GM12875 (cell line): Measurements from ENCODE around the gene NCOA1.
"Not testable (repeated sequence)": the region's sequence is repeated elsewhere in the genome, so short reads cannot be mapped to it uniquely, and the experiment has no call there.

Experiments used
- H3K4me3 ChIP-seq: one replicate; pipeline ENCODE4 v1.5.1; 2011; ENCODE audit warnings: low read depth, low read length, control low read depth
- TF ChIP-seq, protein P1 (sequence below): IDR thresholded peaks from 2 replicates; pipeline ENCODE4 v1.5.1; 2011; ENCODE audit warnings: low read depth, mild to moderate bottlenecking, control low read depth, inconsistent platforms, low read length, moderate library complexity, borderline replicate concordance; ENCODE audit not compliant: insufficient read depth

Gene NCOA1

DNA sequence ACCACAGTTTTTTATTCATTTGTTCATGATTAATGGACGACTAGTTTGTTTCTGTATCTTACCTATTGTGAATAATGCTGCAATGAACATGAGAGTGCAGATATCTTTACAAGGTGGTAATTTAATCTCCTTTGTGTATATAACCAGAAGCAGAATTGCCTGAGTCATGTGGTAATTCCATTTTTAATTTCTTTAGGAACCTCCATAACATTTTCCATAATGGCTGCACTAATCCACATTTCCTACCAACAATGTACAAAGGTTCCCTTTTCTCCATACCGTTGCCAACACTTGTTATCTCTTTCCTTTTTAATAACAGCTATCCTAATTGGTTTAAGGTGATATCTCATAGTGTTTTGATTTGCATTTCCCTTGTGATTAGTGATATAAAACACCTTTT lies 36.5 kb downstream of the NCOA1 start:
- no peak overlapping the region for H3K4me3 ChIP-seq
- TF ChIP-seq, protein P1, sequence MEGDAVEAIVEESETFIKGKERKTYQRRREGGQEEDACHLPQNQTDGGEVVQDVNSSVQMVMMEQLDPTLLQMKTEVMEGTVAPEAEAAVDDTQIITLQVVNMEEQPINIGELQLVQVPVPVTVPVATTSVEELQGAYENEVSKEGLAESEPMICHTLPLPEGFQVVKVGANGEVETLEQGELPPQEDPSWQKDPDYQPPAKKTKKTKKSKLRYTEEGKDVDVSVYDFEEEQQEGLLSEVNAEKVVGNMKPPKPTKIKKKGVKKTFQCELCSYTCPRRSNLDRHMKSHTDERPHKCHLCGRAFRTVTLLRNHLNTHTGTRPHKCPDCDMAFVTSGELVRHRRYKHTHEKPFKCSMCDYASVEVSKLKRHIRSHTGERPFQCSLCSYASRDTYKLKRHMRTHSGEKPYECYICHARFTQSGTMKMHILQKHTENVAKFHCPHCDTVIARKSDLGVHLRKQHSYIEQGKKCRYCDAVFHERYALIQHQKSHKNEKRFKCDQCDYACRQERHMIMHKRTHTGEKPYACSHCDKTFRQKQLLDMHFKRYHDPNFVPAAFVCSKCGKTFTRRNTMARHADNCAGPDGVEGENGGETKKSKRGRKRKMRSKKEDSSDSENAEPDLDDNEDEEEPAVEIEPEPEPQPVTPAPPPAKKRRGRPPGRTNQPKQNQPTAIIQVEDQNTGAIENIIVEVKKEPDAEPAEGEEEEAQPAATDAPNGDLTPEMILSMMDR, result no peak

DNA sequence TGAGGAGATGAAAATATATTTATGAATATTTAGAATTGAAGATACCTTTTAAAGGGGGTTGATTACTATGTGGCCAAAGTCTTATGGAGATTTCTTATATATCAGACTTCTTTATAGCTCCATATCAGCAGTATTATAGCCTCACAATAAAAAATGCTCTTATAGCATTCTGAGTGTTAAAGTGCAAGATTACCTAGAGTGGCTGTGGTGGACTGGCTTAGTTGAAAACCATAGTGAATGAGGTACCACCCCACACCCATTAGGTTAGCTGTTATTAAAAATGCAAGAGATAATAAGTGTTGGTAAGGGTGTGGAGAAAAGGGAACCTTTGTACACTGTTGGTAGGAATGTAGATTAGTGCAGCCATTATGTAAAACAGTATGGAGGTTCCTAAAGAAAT lies 39.7 kb downstream of the NCOA1 start:
- no peak overlapping the region for H3K4me3 ChIP-seq
- TF ChIP-seq, protein P1, result no peak

DNA sequence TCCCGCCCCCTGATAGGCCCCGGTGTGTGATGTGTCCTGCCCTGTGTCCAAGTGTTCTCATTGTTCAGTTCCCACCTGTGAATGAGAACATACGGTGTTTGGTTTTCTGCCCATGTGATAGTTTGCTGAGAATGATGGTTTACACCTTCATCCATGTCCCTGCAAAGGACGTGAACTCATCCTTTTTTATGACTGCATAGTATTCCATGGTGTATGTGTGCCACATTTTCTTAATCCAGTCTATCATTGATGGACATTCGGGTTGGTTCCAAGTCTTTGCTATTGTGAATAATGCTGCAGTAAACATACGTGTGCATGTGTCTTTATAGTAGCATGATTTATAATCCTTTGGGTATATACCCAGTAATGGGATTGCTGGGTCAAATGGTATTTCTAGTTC lies 40.6 kb downstream of the NCOA1 start:
- not testable (repeated sequence) for H3K4me3 ChIP-seq

DNA sequence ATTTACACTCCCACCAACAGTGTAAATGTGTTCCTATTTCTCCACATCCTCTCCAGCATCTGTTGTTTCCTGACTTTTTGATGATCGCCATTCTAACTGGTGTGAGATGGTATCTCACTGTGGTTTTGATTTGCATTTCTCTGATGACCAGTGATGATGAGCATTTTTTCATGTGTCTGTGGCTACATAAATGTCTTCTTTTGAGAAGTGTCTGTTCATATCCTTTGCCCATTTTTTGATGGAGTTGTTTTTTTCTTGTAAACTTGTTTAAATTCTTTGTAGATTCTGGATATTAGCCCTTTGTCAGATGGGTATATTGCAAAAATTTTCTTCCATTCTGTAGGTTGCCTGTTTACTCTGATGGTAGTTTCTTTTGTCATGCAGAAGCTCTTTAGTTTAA lies 41.0 kb downstream of the NCOA1 start:
- H3K4me3 ChIP-seq, result not testable (repeated sequence)

DNA sequence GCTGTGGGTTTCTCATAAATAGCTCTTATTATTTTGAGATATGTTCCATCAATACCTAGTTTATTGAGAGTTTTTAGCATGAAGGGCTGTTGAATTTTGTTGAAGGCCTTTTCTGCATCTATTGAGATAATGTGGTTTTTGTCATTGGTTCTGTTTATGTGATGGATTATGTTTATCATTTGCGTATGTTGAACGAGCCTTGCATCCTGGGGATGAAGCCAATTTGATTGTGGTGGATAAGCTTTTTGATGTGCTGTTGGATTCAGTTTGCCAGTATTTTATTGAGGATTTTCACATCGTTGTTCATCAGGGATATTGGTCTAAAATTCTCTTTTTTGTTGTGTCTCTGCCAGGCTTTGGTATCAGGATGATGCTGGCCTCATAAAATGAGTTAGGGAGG lies 42.5 kb downstream of the NCOA1 start:
- H3K4me3 ChIP-seq, result not testable (repeated sequence)

DNA sequence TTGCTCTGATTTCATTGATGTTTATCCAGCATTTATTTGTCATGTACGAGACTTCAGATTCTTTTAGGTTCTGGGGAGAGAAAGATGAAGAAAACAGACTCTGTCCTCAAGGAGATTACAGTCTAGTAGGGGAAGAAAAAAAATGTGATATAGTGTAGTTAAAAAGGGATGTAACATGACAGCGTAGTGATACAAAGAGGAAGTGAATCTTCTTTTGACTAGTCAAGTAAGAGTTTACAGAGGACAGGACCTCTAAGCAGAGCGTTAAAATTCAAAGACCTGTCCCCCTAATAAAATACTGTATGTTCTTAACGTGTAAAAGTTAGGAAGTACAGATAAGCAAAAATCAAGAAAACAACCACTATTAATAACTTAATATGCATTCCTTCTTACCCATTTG lies 47.7 kb downstream of the NCOA1 start:
- TF ChIP-seq, protein P1, result no peak

DNA sequence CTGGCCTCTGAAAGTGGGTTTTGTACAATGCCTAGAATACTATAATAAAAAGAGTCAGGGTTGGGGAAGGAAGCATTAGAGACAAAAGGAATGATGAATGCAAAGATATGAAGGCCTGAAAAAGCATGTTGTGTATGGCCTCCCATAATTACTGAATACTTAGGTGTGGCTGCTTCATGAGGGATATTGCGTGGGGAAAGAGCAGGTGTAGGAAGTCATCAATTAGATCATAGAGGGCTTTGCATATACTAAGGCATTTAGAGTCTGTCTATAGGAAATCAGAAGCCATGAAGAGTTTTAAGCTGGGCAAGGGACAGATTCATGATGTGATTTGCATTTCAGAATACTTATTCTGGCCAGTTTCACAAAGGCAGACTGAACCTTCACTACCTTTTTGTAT lies 48.2 kb downstream of the NCOA1 start:
- TF ChIP-seq, protein P1, result no peak
- H3K4me3 ChIP-seq, result no peak overlapping the region

More for the DNA sequence above, 47.7 kb downstream of the NCOA1 start:
- H3K4me3 ChIP-seq, result no peak overlapping the region

DNA sequence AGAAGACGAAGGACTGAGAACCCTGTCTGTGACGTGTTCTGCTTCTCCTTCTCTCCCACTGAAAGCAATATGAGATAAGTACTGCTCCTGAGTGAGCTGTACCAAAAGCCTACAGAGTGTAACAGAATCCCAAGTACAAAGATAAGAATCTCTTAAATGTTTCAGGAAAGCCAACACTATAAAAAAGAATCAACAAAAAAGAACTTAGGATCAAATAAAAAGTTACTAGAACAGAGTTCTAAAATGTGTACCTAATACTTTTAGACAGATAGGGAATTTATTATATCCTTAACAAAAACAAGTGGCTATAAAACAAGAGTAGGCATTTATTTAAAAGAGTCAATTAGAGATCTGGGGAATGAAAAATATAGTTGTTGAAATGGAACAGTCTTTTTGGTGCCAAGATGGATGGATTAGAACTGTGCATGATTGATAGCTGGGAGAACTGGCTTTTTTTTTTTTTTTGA lies 49.0 kb downstream of the NCOA1 start:
- no peak overlapping the region for H3K4me3 ChIP-seq
- TF ChIP-seq, protein P1, result no peak

DNA sequence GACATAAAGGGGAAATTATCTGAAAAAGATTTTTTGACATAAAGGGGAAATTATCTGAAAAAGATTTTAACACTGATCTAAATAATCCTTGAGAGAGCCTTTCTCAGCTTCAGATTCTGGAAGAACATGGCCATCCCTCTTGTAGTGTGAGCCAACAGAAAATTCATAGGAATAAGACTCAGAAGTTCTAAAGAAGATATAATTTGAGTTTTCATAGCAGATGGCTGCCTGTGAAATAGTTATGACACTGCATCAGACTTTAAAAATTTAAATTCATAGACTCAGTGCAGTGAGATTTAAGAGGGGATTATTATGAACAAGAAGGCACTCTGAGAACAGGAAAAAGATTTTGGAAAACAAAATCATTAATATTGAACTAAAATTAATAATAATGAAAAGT lies 50.6 kb downstream of the NCOA1 start:
- TF ChIP-seq, protein P1, result no peak

More for the DNA sequence above, 50.6 kb downstream of the NCOA1 start:
- no peak overlapping the region for H3K4me3 ChIP-seq
